RPMI7951 (cell line): ENCODE results near the gene CSF1R. TPM values are rescaled to one million over a fixed set of nuclear protein-coding genes. Genes with fewer than 3 reads are reported as not detected.

Source experiments
- DNase-seq: peaks from one replicate; pipeline ENCODE4 v3.0.0-alpha.2; 2012; ENCODE audit warnings: low read depth
- total RNA-seq: library from RNA; depleted of rRNA; stranded (reverse); fragments of >200 nt; shearing (Covaris generic); gene quantifications from 2 replicates; pipeline ENCODE4 v1.2.3, GENCODE V29; 2014

The CSF1R gene
- total RNA-seq, 1 experiment from 2014 or later = 4.3 TPM

DNA sequence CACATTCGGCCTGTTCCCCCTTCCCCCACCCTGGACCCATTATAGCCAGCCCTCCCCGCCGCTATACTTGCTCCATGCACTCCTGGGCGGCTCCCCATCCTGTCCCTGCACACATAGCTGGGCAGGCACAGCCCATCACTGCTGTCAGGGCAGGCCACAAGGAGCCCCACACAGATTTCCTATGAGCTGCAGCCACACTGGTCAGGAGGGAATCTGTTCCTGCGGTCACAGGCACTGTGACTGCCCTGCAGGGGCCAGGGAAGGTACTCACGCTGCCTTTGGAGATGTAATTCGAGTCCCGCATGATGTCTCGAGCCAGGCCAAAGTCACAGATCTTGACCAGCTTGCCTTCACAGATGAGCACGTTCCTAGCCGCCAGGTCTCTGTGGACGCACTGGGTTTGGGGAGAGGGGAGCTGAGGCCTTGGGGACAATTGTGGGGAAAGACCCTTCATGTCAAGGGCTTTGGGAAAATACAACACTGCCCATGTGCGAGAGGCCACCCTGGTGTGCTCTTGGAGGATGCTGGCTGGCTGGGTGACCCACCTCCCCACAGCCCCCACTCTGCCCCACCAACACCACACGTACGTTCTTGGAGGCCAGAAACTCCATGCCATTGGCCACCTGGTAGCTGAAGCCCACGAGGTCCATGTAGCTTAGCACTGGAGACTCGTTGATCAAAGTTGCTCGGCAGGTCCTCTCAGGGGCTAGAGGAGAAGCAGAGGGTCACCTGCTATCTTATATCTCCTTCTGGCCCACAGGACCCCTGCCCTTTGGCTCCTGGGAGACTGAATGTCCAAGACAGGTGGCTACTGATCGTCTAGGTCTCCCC, 34.5 kb upstream of the CSF1R start:
- DNase-seq = no peak

- DNase-seq = no peak
Observed at GRCh38 chr5:150120062-150120441, 33.7 kb upstream of the CSF1R start.

DNA sequence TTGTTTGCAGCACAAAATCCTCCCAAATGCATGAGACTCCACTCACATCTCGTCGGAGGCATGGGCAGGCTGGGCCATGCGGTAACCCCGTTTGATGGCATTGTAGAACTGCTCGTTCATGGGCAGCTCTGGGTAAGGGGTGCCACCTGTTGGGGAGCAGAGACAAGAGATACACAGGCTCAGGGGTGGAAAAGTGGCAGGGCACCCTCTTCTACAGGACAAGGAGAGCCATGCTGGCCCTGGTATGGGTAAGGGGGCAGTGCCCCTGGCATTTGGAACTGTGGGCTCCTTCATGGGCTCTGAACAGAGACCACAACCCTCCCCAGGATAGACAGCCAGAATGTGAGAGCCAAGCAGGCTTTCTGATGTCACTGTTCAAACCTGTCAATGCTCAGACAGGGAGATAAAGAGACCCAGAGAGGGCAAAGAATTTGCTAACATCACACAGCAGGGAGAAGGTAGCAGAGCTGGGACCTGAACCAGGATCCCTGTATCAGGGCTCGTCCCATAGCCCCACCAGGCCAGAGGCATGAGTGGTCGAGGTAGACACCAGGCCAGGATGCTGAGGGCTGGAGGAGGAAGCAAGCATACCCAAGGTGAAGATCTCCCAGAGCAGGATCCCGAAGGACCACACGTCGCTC, 33.2 kb upstream of the CSF1R start:
- no peak for DNase-seq

GRCh38 chr5:150118561-150119229, 32.3 kb upstream of the CSF1R start:
- DNase-seq = no peak

- DNase-seq = no peak
Observed at GRCh38 chr5:150117945-150118560, 31.7 kb upstream of the CSF1R start.

GRCh38 chr5:150116667-150117400, 30.5 kb upstream of the CSF1R start:
- peak; percentile 57 for DNase-seq

- DNase-seq = no peak
Observed at GRCh38 chr5:150114773-150115408, 28.5 kb upstream of the CSF1R start.

GRCh38 chr5:150114102-150114641, 27.8 kb upstream of the CSF1R start:
- DNase-seq = no peak

DNA sequence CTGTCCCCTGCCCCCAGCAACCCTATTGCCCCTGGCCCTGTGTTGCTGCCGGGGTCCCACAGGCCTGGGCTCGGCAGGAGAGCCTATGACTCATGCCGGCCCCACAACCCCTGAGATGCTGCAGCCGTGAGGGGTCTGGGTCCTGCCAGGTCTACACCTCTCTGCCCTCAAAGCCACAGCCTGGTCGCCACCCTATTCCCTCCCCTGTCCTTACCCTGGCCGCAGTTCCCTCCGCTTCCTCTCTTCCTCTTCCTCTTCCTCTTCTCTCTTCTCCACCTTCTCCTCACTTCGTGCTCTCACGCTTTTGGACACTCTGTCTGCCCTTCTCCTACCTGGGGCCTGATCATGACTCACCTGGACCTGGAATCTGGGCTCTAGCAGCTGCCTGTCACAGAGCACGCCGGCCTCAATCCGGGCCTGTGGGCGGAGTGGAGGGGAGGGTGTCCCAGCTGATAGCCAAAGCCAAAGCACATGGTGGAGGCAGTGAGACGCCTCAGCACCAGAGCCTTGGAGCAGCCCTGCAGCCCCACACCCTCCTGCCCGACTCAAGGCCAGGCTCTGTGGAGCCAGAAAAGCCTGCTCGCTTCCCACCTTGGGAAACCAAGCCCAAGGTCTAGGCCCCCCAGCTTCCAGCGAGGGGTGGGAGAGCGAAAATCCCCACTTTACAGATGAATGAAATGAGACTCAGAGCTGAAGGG, 26.8 kb upstream of the CSF1R start:
- peak; percentile 57 for DNase-seq

DNA sequence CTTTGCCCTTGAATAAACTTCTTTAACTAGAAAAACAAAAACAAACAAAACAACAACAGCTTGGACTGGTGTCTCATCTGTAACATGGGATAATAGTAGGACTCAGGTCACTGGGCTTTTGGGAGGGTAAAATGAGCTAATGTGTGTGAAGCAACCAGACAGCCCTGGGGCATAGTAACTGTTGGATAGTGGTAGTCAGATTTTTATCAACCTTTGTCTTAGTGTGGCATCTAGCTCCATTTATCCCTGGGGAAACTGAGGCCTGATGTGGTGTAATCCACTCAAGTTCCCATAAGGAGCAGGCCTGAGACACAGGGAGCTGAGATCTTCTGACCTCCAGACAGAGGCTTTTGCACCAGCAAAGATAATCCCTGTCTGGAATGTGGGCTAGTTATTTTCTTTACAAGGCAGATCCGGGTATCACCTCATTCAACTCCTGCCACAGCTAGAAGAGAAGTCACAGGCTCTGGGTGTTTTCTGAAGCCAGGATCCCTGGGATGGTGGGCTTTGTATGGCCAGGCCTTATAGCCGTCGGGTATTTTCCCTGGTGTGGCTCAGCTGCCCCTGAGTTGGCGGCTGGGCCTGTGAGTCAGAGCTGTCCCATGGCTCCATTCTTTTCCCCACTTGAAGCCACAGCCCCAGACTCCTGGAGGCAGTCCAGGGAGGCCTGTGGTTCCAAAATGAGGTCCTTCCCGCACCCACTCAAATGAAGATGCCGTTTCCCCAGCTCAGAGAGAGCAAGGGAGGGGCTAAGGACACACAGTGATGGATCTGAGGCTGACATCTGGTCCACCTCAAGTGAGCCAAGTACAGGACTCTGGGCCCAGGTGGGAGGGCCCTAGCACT, 26.1 kb upstream of the CSF1R start:
- DNase-seq = peak; percentile 99

GRCh38 chr5:150111122-150111521, 24.8 kb upstream of the CSF1R start:
- DNase-seq = peak; percentile 35

DNA sequence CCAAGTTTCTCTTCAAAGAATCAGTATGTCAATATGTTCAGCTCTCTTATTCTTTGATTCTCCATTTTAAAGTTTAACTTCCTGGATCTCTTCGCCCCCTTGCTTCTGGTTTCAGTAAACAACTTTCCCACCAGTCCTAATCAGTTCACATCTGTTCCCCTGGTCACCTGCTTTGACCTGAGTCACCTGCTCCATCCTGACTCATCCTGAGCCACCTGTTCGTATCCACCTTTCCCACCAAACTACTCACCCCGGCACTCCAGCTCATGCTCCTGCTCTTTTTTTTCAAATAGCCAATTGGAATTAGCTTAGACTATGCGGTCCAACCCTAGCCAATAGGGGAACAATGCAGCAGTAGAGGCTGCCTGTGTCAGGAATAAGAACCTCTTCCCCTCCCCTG, 23.6 kb upstream of the CSF1R start:
- DNase-seq = no peak

DNA sequence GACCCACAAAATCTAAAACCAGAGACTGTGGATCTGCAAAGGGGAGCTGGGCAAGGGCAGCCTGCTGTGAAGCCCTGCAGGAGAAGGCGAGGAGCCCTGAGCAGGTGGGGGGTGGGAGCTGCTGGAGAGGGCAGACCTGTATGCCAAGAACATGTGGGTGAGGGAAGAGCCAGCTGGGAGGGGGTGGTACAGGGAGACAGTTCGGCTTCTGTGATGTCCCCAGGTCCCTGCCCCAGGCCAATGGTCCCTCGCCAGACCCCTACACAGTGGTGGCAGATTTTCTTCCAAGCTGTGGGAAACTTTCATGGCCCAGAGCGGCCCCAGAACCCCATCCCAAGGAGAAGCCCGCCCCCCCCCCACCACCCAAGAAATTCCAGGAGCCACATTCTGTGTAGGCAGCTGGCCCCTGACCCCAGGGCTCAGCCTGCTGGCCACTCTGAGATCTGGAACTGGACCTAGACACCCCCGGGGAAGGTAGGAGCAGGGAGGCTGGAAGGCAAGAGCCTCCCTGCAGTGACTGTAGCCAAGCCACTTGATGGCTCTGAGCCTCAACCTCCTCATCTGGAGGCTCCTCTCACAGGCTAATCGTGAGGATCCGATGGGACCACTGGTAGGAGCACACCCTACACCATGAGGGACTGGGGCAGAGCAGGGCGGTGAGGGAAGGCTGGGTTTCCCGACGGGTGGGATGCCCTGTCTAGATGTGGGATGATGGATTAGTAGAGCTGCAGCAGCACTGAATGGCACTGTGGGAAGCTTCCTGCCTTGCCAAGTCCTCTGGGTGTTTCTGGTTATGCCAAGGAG, 22.6 kb upstream of the CSF1R start:
- no peak for DNase-seq

- peak; percentile 81 for DNase-seq
Observed at GRCh38 chr5:150107909-150108447, 21.6 kb upstream of the CSF1R start.

- no peak for DNase-seq
Observed at GRCh38 chr5:150106674-150107426, 20.5 kb upstream of the CSF1R start.

DNA sequence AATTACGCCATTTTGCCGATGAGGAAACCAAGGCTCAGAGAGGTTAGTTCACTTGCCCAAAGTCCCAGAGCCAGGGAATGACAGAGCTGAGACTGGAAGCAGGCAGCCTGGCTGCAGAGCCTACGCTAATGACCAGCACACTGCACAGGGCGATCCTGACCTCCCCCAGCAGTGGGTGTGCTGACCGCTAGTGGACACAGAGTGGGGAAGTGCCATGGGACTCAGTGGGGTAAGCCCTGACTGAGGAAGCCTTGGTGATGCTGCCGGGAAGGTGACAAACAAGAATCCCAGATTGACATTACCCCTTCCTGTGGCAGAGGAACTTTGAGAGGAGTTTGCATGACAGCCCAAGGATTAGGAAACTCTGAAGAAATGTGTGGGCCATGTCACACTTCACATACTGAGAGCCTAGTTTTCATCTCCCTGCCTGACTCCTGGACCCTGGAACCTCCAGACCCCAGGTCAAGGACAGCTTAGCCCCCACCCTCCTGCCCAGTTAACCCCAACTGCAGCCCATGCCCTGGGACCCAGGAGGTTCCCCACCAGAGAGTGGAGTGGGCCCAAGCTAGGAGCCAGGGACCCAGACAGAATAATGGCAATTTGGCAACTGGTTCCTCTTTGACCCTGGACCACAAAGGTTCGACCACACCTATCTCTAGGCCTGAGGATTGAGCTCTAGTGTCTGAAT, 19.7 kb upstream of the CSF1R start:
- DNase-seq = no peak

GRCh38 chr5:150104550-150104870, 18.2 kb upstream of the CSF1R start:
- DNase-seq = no peak
